Measurements from ENCODE around the gene RNF157.

Gene RNF157

DNA sequence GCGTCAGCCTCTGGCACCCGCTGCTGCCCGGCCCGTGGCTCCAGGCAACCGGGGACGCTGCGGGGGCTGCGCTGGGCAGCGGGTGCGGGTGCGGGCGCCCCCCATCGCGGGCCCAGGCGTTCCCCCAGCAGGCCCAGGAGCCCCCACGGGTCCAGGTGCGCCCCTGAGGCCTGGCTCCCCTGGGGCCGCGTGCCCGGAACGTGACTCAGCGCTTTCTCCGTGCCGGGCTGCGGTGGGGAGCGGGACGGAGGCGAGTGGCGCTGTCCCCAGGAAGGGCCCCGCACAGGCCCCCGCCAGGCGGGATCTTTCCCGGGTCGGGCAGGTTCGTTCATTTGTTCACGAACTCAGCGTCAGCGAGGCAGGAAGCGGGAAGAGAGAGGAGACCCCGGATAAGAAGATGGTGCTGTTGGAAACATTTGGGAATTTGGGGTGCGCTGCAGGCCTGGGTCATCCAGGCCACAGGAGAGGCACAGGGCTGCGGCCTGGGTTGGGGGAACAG, 118.3 kb downstream of the RNF157 start:
- Histone ChIP-seq H3K27me3 (no peaks in the 10 kb centered on the region), H3K9me3 (no peaks in the 10 kb centered on the region), H3K36me3 (no peaks in the 10 kb centered on the region), H3K4me3 (ENCODE audit: low read depth, low read length) (no peak overlapping the region), H3K4me1 (no peaks in the 10 kb centered on the region)
- no peak for DNase-seq
- TF ChIP-seq, protein P1, sequence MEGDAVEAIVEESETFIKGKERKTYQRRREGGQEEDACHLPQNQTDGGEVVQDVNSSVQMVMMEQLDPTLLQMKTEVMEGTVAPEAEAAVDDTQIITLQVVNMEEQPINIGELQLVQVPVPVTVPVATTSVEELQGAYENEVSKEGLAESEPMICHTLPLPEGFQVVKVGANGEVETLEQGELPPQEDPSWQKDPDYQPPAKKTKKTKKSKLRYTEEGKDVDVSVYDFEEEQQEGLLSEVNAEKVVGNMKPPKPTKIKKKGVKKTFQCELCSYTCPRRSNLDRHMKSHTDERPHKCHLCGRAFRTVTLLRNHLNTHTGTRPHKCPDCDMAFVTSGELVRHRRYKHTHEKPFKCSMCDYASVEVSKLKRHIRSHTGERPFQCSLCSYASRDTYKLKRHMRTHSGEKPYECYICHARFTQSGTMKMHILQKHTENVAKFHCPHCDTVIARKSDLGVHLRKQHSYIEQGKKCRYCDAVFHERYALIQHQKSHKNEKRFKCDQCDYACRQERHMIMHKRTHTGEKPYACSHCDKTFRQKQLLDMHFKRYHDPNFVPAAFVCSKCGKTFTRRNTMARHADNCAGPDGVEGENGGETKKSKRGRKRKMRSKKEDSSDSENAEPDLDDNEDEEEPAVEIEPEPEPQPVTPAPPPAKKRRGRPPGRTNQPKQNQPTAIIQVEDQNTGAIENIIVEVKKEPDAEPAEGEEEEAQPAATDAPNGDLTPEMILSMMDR (IDR thresholded peaks at IDR 0.05; ENCODE audit: low read depth, low read length): no peak

DNA sequence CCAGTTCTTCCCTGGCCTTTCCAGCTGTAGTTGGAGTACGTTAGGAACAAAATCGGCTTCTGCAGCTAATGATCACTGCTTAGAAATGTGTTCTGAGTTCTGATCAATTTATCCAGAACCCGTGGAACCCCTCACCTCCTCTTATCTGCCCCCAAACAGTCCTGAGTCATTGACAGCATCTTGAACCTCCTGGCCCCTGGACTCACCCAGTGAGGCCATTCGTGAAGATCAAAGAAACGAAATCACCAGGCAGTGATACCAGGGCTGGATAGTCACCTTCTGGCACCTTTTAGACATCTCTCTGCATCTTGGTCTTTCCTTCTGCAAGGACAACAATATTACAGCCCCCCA, 119.7 kb downstream of the RNF157 start:
- DNase-seq: no peak
- Histone ChIP-seq H3K4me3 (ENCODE audit: low read depth, low read length) (no peak overlapping the region), H3K27me3 (no peaks in the 10 kb centered on the region), H3K36me3 (no peaks in the 10 kb centered on the region), H3K9me3 (no peaks in the 10 kb centered on the region), H3K4me1 (no peaks in the 10 kb centered on the region)
- TF ChIP-seq, protein P1 (IDR thresholded peaks at IDR 0.05; ENCODE audit: low read depth, low read length): no peak

DNA sequence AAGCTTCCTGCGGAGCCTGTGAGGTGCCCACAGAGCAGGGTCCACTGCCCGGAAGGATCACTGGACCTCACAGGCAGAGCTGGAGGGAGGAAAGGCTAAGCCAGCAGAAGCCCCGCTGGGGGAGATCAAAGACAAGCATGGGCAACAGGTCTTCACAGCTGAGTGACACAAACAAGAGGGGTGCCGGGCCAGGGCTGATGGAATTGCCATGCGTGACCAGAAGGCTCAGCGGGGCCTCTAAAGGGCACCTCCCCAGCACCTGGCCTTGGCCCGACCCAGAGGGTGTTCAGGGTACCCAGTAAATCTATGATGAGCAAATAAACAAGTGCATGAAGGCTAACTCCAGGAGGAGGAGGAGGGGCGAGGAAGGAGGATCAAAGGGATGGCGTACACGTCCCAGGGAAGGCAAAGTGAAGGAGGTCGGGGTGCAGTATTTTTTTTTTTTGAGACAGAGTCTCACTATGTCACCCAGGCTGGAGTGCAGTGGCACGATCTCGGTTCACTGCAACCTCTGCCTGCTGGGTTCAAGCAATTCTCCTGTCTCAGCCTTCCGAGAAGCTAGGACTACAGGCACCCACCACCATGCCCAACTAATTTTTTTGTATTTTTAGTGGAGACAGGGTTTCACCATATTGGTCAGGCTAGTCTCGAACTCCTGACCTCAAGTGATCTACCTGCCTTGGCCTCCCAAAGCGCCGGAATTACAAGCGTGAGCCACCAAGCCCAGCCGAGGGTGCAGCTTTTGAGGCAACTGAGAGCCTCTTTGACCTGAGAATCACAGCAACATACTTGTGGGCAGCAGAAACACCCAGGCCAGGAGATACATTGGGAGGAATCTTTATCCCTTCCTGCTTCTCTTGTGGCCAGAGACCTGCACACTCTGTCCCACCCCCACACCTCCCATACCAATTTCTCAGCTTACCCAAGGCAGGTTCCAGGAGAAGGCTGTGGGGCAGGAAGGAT, 120.6 kb downstream of the RNF157 start:
- DNase-seq: no peak
- H3K27me3 ChIP-seq: no peaks in the 10 kb centered on the region
- H3K4me1 ChIP-seq: no peaks in the 10 kb centered on the region
- H3K4me3 ChIP-seq (ENCODE audit: low read depth, low read length): no peak overlapping the region
- TF ChIP-seq, protein P1 (IDR thresholded peaks at IDR 0.05; ENCODE audit: low read depth, low read length): no peak
- no peaks in the 10 kb centered on the region for H3K9me3 ChIP-seq
- no peaks in the 10 kb centered on the region for H3K36me3 ChIP-seq

DNA sequence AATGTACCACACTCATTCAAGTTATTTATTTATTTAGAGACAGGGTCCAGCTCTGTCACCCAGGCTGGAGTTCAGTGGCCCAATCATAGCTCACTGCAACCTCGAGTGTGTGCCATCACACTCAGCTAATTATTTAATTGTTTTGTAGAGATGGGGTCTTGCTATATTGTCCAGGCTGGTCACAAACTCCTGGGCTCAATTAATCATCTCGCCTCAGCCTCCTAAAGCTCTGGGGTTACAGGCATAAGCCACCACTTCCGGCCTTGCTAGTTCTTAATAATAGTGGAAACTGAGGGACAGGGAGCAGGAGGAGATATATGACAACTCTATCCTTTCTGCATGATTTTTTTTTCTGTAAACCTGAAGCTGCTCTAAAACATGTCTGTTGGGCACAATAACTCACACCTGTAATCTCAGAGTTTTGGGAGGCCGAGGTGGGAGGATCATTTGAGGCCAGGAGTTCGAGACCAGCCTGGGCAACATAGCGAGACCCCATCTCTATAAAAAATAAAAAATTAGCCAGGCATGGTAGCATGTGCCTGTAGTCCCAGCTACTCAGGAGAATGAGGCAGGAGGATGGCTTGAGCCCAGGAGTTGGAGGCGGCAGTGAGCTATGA, 125.0 kb downstream of the RNF157 start:
- Histone ChIP-seq H3K4me3 (ENCODE audit: low read depth, low read length) (no peak overlapping the region), H3K27me3 (no peaks in the 10 kb centered on the region), H3K36me3 (no peaks in the 10 kb centered on the region), H3K4me1 (no peaks in the 10 kb centered on the region), H3K9me3 (no peaks in the 10 kb centered on the region)
- DNase-seq: no peak
- TF ChIP-seq, protein P1 (IDR thresholded peaks at IDR 0.05; ENCODE audit: low read depth, low read length): no peak

DNA sequence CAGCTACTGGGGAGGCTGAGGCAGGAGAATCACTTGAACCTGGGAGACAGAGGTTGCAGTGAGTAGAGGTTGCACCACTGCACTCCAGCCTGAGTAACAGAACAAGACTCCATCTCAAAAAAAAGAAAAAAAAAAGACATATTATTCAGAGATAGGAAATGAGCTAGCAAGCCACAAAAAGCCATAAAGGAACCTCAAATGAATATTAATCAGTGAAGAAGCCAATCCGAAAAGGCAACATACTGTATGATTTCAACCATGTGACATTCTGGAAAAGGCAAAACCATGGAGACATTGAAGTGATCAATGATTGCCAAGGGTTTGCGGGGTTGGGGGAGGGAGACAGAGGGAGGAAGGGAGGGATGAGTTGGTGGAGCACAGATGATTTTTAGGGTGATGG, 128.3 kb downstream of the RNF157 start:
- TF ChIP-seq, protein P1 (IDR thresholded peaks at IDR 0.05; ENCODE audit: low read depth, low read length): no peak
- Histone ChIP-seq H3K9me3 (no peaks in the 10 kb centered on the region), H3K36me3 (no peaks in the 10 kb centered on the region), H3K4me1 (no peaks in the 10 kb centered on the region), H3K4me3 (ENCODE audit: low read depth, low read length) (no peak overlapping the region), H3K27me3 (no peaks in the 10 kb centered on the region)
- no peak for DNase-seq

DNA sequence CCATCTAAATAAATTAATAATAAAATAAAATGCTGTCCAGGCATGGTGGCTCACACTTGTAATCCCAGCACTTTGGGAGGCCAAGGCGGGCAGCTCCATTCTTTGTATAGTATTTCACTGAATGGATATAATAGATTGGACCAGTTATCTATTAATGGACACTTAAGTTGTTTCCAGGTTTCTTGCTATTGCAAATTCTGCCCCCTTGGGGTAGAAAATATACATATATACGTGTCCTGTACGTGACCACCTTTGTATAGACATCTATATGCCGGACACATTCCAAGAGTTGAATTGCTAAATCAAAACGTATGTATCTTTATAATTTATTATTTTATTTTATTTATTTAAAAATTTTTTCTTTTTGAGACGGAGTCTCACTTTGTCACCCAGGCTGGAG, 132.8 kb downstream of the RNF157 start:
- H3K4me3 ChIP-seq (ENCODE audit: low read depth, low read length): no peak overlapping the region
- TF ChIP-seq, protein P1 (IDR thresholded peaks at IDR 0.05; ENCODE audit: low read depth, low read length): peak; percentile 48
- no peak for DNase-seq
- H3K4me1 ChIP-seq: peaks cover 4% of the 10 kb centered on the region
- no peaks in the 10 kb centered on the region for H3K27me3 ChIP-seq
- H3K36me3 ChIP-seq: no peaks in the 10 kb centered on the region
- no peaks in the 10 kb centered on the region for H3K9me3 ChIP-seq
